Retinal pigment epithelial cell (primary cell): ENCODE data around the gene HSPD1.
"Not testable (repeated sequence)": the region's sequence is repeated elsewhere in the genome, so short reads cannot be mapped to it uniquely, and the experiment has no call there.

Experiments used
- DNase-seq: peaks from one replicate; pipeline ENCODE4 v3.0.0-alpha.2; 2010; ENCODE audit warnings: low read depth
- H3K4me3 ChIP-seq: 2 replicates; pipeline ENCODE4 v1.5.1; 2011; ENCODE audit warnings: mild to moderate bottlenecking, low read length, control low read depth, moderate library complexity
- TF ChIP-seq, protein P1 (sequence below): conservative IDR thresholded peaks from 2 replicates; pipeline ENCODE4 v1.5.1; 2011; ENCODE audit warnings: low read depth, low read length, control low read depth, inconsistent platforms

The HSPD1 gene

GRCh38 chr2:197497326-197497725 is 2.3 kb downstream of the HSPD1 start:
- H3K4me3 ChIP-seq, result peak overlapping the region; percentile 91
- DNase-seq, result no peak
- TF ChIP-seq, protein P1, sequence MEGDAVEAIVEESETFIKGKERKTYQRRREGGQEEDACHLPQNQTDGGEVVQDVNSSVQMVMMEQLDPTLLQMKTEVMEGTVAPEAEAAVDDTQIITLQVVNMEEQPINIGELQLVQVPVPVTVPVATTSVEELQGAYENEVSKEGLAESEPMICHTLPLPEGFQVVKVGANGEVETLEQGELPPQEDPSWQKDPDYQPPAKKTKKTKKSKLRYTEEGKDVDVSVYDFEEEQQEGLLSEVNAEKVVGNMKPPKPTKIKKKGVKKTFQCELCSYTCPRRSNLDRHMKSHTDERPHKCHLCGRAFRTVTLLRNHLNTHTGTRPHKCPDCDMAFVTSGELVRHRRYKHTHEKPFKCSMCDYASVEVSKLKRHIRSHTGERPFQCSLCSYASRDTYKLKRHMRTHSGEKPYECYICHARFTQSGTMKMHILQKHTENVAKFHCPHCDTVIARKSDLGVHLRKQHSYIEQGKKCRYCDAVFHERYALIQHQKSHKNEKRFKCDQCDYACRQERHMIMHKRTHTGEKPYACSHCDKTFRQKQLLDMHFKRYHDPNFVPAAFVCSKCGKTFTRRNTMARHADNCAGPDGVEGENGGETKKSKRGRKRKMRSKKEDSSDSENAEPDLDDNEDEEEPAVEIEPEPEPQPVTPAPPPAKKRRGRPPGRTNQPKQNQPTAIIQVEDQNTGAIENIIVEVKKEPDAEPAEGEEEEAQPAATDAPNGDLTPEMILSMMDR, result no peak

DNA sequence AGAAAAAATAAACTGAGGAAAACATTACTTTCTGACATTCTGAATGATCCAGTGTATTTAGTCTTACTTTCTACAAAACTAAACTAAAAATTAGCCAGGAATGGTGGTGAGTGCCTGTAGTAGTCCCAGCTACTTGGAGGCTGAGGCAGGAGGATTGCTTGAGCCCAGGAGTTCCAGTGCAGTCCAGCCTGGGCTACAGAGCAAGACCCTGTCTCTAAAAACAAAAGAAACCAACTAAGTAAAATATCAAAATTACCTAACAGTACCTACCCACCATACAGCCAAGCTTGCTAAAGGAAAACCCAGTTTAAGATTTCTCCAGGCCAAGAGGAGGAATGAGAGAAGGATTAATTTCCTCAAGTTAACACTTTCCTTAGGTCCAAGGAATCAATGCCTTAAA is 2.9 kb downstream of the HSPD1 start:
- H3K4me3 ChIP-seq, result no peak overlapping the region
- DNase-seq, result no peak
- TF ChIP-seq, protein P1, result no peak

- DNase-seq, result no peak
- TF ChIP-seq, protein P1, result no peak
- H3K4me3 ChIP-seq, result no peak overlapping the region
Measured at GRCh38 chr2:197495433-197496134, 4.1 kb downstream of the HSPD1 start.

- TF ChIP-seq, protein P1, result no peak
- no peak overlapping the region for H3K4me3 ChIP-seq
- no peak for DNase-seq
Measured at GRCh38 chr2:197487385-197487784, 12.3 kb downstream of the HSPD1 start.

- no peak overlapping the region for H3K4me3 ChIP-seq
- DNase-seq, result no peak
- TF ChIP-seq, protein P1, result no peak
Measured at GRCh38 chr2:197486175-197486574, 13.5 kb downstream of the HSPD1 start.

GRCh38 chr2:197484248-197484647 is 15.4 kb downstream of the HSPD1 start:
- H3K4me3 ChIP-seq, DNase-seq: not testable (repeated sequence)

- no peak overlapping the region for H3K4me3 ChIP-seq
- TF ChIP-seq, protein P1, result no peak
Measured at GRCh38 chr2:197480165-197481036, 19.2 kb downstream of the HSPD1 start.

More at GRCh38 chr2:197480165-197481036, 19.2 kb downstream of the HSPD1 start:
- DNase-seq, result no peak
